ENCODE measurements around the gene BBS7.

BBS7 gene

GRCh38 chr4:121869841-121870822 is at the start of gene BBS7:
TSS of gene BBS7 (minus strand) at chr4:121870474. CDS start at chr4:121870313, 161 bp downstream.
- DNase-seq, result peak; percentile 96

- DNase-seq, result no peak
These were observed 43.4 kb upstream of the BBS7 start for GRCh38 chr4:121913667-121914066.

GRCh38 chr4:121908346-121908745 is 38.1 kb upstream of the BBS7 start:
- DNase-seq, result no peak

- DNase-seq, result peak; percentile 29
These were observed 30.1 kb upstream of the BBS7 start for GRCh38 chr4:121900132-121900983.

GRCh38 chr4:121898150-121898549 is 27.9 kb upstream of the BBS7 start:
- DNase-seq, result no peak

- DNase-seq, result no peak
These were observed 17.9 kb upstream of the BBS7 start for GRCh38 chr4:121888134-121888533.

GRCh38 chr4:121885115-121885514 is 14.8 kb upstream of the BBS7 start:
- no peak for DNase-seq

- DNase-seq, result no peak
These were observed 10.9 kb upstream of the BBS7 start for GRCh38 chr4:121881158-121881557.

- DNase-seq, result no peak
These were observed 8.9 kb upstream of the BBS7 start for GRCh38 chr4:121879135-121879534.

- no peak for DNase-seq
These were observed 6.9 kb upstream of the BBS7 start for GRCh38 chr4:121877041-121877773.

- no peak for DNase-seq
These were observed 5.8 kb upstream of the BBS7 start for GRCh38 chr4:121876070-121876469.

- no peak for DNase-seq
These were observed 5.4 kb upstream of the BBS7 start for GRCh38 chr4:121875652-121876051.

- no peak for DNase-seq
These were observed 3.3 kb upstream of the BBS7 start for GRCh38 chr4:121873604-121874003.

- DNase-seq, result no peak
These were observed 6.5 kb downstream of the BBS7 start for GRCh38 chr4:121863799-121864198.

GRCh38 chr4:121861426-121861825 is 8.8 kb downstream of the BBS7 start:
- no peak for DNase-seq

- no peak for DNase-seq
These were observed 10.2 kb downstream of the BBS7 start for GRCh38 chr4:121860121-121860520.

- DNase-seq, result no peak
These were observed 18.9 kb downstream of the BBS7 start for GRCh38 chr4:121851354-121851753.

- no peak for DNase-seq
These were observed 23.6 kb downstream of the BBS7 start for GRCh38 chr4:121846662-121847061.

GRCh38 chr4:121842862-121843261 is 27.4 kb downstream of the BBS7 start:
- no peak for DNase-seq

GRCh38 chr4:121838136-121838535 is 32.1 kb downstream of the BBS7 start:
- DNase-seq, result no peak

GRCh38 chr4:121829511-121829910 is 40.8 kb downstream of the BBS7 start:
- DNase-seq, result no peak

GRCh38 chr4:121827853-121828252 is 42.4 kb downstream of the BBS7 start:
- no peak for DNase-seq

- no peak for DNase-seq
These were observed 45.3 kb downstream of the BBS7 start for GRCh38 chr4:121824950-121825349.
